Endometrial microvascular endothelial cells (primary cell): ENCODE measurements around the gene TSG101. TPM values are rescaled to one million over a fixed set of nuclear protein-coding genes. Genes with fewer than 3 reads are reported as not detected.

Experiments
- in situ Hi-C: cut with HindIII; loops from 2 replicates; pipeline ENCODE4 v1.10.0; 2017; ENCODE audit warnings: low sequenced_read_pairs, low pct_unique_long_range_greater_than_20kb; ENCODE audit errors: inconsistent ontology term
- total RNA-seq: library from RNA; depleted of rRNA; stranded (reverse); fragments of >200 nt; gene quantifications from one replicate; pipeline ENCODE4 v1.2.3, GENCODE V29; 2015; ENCODE audit errors: inconsistent ontology term

Gene TSG101, protein sequence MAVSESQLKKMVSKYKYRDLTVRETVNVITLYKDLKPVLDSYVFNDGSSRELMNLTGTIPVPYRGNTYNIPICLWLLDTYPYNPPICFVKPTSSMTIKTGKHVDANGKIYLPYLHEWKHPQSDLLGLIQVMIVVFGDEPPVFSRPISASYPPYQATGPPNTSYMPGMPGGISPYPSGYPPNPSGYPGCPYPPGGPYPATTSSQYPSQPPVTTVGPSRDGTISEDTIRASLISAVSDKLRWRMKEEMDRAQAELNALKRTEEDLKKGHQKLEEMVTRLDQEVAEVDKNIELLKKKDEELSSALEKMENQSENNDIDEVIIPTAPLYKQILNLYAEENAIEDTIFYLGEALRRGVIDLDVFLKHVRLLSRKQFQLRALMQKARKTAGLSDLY
- 81.1 TPM for total RNA-seq

DNA sequence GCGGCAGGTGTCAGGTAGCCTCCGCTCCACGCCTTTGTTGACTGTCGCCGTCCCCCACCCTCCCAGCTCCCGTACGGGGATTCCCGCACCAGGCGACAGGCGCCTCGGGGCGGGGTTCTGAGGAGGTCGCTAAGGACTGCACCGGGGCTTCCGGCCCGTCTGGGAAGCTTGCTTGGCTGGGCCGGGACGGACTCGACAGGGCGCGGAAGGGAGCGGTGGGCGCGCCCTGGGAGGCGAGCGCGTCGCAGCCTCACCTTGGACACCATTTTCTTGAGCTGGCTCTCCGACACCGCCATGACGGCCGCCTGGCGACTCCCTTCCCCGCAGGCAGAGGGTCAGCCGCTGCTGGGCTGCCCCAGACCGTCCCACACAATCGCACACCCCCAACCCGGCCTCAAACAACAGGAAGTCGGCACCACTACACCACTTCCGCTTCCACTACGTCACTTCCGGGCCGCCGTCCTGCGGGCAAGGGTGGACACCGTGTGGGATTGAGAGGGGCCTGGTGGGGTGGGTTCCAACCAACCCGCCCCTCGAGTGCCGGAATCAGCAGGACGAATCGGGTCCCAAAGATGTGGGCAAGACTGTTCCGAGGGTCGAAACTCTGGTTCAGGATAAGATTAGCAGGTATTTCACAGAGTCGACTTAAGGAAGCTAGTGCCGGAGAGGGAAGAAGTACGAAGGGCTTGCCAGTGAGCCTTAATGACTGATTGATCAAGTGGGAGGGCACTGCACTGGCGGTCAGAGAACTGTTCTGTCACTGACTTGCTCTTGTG is at the start of gene TSG101:
Gene TSG101 (minus strand): TSS at position 422 of the 776 bp plus-strand sequence. CDS start 126 bp downstream, at position 296.
- in situ Hi-C loops: no loop called here

DNA sequence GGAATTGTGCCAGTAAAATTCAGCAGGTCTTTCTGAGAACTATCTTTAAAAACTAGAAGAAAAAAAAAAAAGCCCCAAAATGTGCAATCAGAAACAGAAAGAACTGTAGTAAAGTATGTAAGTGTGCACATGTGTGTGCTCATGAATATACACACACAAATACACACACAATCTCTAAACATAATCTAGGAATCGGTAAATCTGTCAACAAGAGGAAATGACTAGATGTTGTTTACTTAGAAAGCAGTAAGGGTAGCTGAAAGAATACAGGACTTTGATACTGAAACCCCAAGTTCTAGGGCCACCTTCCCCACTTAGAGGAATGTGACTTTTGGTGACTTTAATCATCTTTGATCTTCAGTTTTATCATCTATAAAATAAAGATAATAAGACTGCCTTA is 48.6 kb upstream of the TSG101 start:
- in situ Hi-C loops: no loop called here

DNA sequence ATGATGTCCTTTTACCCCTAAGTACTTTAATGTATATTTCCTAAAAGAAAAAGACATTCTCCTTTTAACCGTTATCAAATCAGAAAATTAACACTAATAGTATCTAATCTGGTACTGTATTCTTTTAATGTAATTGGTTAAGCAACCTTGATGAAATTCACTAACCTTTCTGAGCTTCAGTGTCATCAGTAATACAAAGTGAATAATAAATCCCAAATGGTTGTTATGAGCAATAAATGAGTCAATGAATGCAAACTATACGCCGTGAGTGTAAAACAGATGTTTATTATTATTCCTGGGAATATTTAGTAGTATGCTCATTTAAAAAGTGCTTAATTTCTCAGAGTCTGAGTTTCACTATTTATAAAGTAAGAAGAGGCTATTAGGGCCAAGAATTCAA is 40.3 kb upstream of the TSG101 start:
- in situ Hi-C loops: no loop called here

DNA sequence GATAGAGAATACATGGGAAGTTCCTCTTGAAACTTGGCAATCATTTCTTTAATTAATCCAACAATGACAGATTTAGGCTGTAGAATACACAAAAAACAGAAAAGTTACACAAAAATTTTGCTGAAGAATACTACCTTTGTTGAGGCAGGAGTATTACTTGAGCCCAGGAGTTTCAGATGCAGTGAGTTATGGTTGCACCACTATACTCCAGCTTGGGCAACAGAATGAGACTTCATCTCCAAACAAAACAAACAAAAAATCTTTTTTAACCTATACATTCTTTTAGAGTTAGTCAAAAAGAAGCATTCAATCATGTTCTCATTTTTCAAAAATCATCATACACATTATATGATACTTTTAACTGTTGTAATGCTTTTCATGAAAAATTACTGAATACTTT is 39.7 kb upstream of the TSG101 start:
- in situ Hi-C loops: no loop called here

DNA sequence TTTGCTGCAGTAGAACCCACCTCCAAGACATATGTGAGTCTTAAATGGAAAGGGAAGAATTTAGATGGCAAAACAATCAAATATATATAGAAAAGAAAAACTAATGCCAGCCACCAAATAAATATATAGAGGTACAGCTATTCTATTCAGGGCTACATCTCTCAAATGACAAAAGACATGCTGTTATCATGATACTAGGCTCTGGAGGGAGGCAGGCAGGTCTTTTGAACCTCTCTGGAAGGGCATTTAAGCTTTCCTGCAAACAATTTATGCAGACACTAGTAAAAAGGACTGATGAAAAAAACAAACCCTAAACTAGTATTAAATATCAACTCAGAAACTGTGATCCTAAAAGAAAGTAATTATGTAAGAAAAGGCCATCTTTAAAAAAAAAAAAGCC is 37.4 kb upstream of the TSG101 start:
- in situ Hi-C loops: no loop called here

DNA sequence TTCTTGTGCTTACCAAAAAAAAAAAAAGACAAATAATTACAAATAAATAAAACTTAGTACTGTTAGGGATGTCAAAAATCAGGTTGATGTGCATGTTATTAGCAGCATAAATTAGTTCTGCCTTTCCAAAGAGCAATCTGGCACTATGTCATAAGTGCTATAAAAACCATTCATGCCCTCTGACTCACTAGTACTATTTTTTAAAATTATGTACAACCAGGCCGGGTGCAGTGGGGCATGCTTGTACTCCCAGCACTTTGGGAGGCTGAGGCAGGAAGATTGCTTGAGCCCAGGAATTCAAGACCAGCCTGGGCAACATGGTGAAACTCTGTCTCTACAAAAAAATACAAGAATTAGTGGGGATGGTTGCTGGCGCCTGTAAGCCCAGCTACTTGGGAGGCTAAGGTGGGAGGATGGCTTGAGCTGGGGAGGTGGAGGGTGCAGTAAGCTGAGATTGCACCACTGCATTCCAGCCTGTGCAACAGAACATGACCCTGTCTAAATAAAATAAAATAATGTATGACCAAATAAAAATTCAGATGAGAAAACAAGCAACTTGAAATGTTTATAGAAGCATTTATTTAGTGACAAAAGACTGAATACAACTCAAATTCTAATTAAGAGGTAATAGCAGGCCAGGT is 36.5 kb upstream of the TSG101 start:
- in situ Hi-C loops: no loop called here

DNA sequence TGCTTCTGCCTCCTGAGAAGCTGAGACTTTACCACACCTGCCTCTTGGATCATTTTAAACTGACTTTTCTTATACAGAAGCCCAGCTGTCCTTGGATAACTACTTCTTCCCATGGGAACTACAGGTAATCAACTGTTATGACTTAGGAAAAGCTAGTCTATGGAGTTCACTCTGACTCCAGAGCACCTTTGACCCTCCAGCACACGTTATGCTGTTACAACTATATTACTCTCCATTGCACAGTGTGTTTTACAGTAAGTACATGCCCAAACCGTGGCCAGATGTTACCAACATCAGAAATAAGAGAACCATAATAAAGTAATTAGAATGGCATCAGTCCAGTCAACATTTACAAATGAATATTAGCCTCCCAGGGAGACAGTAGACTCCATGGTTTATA is 21.3 kb upstream of the TSG101 start:
- in situ Hi-C loops: no loop called here

DNA sequence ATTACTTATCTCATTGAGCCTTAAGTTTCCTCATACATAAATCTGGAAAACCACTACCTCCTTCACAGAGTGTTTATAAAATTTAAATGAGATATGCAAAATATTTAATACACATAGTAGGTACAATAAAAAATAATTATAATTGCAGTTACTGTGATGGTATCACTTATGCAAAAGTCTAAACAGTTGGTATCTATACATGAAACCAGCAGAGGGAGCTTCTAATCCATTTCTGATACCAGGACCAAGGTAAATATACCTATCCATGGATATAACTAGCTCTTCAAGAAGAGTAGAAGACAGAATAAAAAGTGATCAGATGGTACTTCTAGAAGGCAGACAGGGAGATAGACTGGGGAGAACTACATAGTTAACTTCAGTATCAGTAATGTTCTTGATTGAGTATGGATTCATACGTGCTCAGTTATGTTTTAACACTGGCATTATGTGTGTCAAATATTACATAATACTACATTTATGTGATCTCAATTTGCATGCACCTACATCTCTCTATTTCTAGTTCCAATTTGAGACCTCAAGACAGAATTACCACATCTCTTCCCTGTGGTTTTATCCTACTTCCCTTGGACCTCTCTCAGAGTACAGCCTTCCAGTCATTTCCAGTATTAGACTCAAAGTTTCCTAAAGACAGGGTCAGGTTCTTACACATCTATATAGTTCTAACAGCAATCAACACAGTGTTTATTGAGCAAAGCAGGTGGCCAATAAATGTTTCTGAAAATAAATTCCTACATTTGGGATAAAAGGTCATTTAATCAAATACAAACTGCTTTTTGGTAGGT is 13.7 kb upstream of the TSG101 start:
- in situ Hi-C loops: no loop called here

DNA sequence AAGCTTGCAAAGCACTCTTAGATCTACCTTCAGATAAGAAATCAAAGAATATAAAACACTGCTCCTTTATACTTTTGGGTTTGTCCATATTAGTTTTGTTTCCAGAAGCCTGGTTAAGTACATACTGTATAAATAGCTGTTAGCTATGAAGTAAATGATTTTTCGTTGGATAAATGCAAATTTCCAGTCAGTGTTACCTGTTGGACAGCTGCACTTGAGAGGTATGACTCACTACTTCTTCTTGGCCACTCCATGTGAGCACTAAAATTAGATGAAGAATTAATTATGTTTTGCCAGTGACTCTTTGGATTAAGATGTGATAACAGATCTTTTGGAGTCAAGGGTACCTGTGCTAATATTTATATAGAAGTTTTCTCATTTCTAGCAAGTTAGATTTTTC is 9.5 kb upstream of the TSG101 start:
- in situ Hi-C loops: no loop called here

DNA sequence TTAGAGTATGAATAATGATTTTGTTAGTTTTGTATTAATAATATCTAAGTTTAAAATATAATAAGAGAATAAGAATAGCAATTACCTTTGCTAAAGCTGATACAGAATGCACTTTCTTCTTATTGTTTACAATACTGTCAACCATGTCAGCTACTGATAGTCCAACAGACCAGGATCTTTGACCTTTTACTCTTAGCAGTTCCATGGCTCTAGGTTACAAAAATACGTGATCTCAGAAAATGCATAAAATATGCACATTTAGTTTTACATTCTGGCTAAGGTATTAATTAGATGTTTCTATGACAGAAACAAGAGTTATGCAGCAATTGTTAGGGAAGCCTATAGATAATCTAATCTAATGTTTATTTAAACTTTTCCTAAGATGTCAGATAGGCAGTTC is 7.5 kb upstream of the TSG101 start:
- in situ Hi-C loops: no loop called here

DNA sequence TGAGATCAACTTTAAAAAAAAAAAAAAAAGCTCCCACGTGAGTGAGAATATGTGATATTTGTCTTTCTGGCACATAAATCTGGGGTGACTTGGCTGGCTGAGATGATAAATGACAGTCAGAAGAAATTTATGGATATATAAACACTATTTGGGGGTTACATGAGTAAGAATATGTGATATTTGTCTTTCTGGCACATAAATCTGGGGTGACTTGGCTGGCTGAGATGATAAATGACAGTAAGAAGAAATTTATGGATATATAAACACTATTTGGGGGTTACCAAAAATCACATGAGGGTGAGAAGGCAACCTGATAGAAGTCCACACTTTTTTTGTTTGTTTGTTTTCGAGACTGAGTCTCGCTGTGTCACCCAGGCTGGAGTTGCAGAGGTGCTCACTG is 6.6 kb upstream of the TSG101 start:
- in situ Hi-C loops: no loop called here

DNA sequence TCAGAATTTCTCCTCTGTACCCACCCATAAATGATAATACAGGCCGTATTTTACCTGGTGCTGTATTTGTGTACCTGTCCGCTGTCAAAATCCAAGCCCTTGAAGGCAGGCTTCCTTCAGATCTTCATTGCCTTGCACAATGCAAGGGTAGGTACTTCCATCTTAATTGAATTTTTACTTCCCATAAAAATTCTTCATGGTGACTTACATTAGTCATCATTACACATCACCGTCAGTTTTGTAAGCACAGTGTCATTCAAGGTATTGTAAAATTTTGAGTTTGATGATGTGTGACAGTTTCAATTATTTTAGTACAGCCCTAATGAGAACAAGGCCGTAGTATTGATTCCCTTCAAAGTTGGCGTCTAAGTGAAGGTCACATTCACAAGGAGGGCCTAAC is 770 bp upstream of the TSG101 start:
- in situ Hi-C loops: no loop called here

DNA sequence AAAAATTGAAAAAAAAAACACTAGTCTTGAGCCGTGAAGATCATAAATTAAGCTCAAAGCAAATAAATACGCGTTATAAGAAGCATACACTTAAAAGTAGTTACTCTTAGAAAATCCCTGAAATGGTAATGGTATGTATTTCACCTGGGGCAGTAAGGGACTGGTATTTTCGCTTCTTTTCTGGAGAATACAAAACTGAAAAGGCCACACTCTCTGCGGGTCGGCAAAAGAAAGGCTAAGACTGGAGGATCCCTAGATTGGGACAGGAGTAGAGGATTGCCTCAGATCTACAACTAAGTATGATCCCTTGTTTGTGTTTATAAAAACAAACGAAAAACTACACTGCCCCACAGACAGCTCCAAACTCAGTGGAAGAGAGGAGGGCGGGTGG is 617 bp downstream of the TSG101 start:
- in situ Hi-C loops: no loop called here

DNA sequence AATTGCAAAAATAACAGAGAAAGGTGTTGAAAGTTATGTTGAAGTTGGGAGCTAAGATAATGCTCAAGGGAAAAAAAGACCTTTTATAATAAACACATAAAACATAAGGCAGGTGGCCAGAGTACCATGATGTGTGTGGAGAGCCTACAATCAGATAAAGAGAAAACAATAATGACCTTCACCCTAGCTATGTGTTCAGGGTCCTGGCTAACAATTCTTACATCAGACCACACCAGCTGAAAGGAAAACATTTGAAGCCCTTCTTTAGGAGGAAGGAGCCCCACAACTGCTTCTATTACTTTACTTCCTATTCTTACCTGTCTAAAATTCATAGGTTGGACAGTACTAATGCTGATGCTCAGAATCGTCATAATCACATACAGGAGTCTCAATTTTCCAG is 2.5 kb downstream of the TSG101 start:
- in situ Hi-C loops: no loop called here

DNA sequence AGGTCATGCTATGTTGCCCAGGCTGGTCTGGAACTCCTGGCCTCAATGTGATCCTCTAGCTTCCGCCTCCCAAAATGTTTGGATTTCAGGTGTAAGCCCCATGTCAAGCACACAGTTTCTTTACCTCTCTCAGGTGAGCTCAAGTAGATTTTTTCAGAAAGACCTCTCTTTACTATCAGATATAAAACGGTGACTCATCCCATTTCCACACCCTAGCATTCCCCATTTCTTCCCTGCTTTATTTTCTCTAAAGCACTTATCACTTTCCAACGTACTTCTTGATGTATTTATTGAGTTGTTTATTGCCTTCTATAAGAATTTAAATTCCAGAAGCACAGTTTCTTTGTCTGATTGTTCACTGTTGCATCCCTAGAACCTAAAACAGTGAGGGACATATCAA is 3.7 kb downstream of the TSG101 start:
- in situ Hi-C loops: no loop called here

DNA sequence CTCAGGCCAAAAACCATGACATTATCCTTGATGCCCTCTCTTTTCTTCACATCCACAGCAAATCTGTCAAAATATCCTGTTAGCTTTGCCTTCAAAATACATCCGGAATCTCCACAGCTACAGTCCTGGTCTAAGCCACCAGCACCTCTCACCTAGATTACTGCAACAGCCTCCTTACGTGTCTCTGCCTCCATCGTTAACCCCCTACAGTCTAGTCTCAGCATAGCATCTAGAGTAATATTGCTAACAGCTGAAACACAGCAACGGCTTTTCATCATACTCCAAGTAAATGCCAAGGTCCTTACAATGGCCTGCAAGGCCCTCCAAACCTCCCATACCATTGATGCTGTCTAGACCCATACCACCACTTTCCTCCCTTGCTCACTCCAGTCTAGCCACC is 4.4 kb downstream of the TSG101 start:
- in situ Hi-C loops: no loop called here

DNA sequence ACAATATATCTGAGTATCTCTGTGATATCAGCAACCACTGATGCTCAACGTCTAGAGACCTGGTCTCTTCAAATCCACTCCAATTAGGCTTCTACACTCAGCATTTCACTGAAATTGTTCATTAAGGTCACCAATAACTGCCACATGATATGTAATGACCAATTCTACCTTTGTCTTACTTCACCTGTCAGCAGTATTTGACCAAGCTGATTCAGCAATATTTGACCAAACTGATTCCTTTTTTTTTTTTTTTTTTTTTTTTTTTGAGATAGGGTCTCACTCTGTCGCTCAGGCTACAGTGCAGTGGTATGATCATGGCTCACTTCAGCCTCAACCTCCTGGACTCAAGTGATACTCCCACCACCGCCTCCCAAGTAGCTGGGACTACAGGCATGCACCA is 5.6 kb downstream of the TSG101 start:
- in situ Hi-C loops: no loop called here

DNA sequence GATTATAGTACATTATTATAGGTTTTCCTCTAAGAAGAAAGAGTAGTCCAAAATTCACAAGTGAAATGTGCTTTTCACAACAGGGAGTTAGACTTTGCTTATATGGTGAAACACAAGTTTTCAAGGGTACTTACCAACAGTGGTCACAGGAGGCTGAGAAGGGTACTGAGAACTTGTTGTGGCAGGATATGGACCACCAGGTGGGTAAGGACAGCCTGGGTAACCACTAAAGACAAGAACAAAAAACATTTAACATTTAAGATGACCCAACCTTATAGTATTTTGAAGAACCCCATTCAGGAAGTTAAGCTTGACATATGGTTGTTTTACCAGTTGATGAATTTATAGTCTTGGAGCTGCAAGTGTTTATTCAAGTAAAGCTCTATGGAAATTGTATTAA is 24.4 kb downstream of the TSG101 start:
- in situ Hi-C loops: no loop called here

DNA sequence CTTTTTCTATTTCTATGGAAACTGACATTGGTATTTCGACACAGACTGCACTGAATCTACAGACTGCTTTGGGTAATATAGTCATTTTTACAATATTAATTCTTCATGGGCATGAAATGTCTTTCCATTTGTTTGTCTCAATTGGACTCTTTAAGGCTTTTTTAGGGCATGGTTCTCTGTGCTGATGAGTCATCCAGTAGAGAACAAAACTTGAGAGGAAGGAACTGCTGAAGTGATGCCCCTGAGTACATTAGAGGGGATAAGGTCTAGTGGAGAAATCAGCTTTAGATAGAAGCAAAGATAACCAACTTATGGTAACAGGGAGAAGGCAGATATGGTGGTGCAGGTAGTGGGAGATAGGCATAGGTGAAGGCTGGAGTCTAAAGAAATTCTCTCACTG is 25.1 kb downstream of the TSG101 start:
- in situ Hi-C loops: no loop called here
